GM19099 (cell line): Measurements from ENCODE around the gene SRRM2.

Experiments
- POLR2A ChIP-seq: IDR thresholded peaks from 3 replicates; pipeline ENCODE4 v1.6.1; 2011; ENCODE audit warnings: low read depth; ENCODE audit not compliant: insufficient read length; ENCODE audit errors: extremely low read depth

Gene SRRM2

GRCh38 chr16:2818272-2818876, 65.9 kb downstream of the SRRM2 start:
- TF ChIP-seq POLR2A: no peak

GRCh38 chr16:2819179-2819938, 66.9 kb downstream of the SRRM2 start:
- no peak for TF ChIP-seq POLR2A

DNA sequence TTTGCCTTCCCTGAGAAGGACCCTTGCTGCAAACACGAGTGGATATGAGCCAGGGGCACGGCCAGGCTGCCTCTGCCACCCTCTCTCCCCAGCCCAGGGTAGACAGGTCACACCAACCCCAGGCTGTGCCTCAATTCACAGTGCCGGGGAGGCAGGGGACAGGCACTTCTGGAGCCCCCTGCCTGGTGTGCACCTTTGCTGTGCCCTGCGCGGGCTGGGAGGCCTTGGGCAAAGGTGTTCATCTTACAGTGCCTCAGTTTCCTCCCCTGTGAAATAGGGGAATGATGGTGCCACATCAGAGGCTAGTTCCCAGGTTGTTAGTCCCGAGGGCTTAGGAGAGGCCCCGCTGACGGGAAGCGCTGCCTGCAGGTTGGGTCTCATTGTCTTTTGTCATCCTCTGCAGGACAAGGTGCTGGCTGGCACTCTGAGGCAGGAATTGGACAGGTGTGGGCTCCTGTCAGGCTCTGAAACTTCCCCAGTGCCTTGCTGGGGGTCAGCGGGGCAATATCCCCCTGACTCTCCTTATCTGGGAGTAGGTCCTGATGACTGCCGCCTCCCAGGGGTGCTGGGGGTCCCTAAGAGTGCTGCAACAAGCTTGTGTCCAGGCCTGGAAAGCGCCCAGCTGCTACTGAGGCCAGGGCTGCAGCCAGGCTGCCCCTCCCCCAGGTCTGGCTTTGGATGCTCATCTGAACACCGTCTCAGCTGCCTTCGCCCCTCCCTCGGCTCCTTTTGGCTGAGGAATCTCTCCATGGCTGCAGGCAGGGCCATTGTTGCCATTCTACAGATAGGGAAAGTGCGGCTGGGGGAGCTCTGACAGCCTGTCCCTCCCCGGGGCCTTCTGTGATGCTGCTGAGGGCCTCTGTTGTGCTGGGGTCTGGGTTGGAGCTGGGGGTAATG, 67.7 kb downstream of the SRRM2 start:
- no peak for TF ChIP-seq POLR2A
